ENCODE data around the gene PHACTR3.

PHACTR3 gene

DNA sequence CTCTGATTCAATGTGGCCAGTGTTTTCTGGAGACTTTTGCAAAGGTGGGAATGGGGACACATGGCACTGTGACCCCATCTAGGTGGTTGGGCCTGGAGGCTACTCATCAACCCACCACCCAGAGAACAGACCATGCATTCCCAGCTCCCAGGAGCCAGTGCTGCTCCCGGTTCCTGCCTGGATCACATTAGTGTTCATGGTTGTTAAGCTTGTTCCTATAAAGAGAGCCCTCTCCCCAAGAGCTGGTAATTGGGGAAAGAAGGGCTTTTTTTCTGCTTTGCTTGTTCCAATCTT, 102.0 kb downstream of the PHACTR3 start:
- DNase-seq: no peak

- DNase-seq: no peak
Observed at GRCh38 chr20:59708326-59708725, 104.0 kb downstream of the PHACTR3 start.

DNA sequence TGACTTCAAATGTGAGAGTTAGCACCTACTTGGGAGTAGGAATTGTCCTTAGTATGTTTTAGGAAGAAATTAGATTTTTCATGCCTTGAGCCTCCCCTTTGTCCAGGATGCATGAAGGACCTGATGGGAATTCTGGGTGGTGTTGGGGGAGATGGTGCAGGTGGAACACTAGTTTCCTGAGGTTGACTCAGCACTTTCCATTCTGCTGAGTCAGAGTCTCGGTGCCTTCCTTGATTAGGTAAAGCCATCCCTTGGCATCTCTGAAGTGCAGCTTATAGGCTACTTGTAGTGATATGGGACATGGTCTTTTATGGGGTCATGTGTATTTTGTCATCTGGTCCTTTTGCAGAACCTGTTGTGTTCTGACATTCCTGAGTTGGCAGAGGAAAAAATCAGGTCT, 105.3 kb downstream of the PHACTR3 start:
- DNase-seq: no peak

DNA sequence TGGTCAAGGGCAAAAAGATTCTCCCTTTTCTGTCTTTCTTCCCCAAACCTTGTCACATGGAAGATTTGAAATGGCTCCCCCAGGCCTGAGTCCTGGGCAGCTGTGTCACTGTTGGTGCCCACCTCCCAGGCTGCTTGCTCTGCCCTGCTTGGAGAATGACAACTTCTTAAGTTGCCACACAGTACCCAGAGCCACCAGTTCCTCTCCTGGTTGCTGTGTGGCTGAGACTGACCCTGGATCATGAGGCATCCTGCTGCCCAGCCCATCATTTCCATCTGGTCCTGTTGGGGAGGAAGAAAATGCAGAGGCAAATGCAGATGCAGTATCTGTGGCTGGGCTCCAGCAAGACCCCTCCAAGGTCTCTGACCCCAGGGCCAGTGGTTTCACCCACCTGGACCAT, 113.7 kb downstream of the PHACTR3 start:
- DNase-seq: no peak

DNA sequence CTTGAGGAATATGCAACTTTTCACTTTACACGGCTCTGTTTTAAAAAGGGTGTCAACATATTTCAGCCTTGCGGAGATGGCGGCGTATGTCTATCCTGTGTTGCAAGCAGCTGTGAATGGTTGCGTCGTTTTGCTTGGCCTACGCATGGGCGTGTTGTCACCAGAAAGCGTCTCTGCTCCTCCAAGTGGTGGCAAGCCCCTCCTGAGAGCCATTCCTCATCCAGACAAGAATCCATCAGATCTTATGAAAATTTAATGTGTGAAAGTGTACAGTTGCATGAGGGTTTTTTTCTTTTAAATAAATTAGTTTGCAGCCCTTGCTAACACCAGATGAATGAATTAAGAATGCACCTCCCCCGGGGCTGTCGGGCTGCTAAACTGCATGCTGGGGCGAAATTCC, 114.4 kb downstream of the PHACTR3 start:
- DNase-seq: no peak

DNA sequence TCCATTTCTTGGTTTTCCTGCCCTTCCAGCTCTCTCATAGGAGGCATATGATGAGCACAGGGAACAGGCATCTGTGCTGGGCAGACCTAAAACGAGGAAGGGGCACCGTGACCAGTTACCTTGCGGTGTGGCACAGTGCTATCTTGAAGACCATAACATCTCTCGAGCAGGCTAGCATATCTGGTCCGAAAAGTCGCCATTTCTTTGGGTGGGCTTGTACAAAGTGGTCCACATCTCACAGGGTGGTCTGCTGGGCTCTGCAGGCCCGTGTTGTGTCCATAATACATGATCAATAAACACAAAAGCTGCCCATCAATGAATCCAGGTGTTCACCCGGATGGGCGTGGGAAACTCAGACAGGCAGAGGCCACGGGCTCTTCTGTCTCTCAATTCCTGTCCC, 115.7 kb downstream of the PHACTR3 start:
- DNase-seq: no peak

DNA sequence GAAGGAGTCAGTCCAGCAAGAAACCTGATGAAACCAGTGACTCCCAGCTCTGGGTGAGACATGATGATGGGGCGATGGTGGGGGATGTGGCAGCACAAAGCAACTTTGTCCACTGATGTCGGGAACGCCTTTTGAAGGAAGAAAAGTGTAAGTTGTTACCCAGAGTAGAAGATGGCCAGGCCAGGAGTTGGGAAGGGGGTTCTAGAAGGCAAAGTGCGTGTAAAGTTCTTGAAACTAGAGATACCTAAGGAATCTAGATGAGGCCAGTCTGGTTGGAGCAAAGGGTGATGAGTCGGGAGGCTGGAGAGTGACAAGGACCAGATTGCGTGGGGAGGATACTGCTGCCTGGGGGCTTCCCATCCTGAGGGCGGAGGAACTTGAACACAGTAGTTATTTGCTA, 117.0 kb downstream of the PHACTR3 start:
- DNase-seq: no peak

DNA sequence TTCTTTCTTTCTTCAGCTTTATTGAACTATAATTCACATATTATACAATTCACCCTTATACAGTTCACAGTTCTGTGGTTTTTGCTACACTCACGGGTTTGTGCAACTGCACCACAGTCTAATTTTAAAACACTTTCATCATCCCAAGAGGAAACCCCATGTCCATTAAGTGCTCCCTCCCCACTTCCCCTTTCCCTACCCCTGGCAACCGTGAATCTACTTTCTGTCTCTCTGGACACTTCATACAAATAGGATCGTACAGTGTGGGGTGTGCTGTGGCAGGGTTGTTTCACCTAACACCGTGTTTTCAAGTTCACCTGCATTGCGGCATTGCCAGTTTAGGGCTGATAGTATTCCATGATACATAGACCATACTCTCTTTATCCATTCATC, 118.8 kb downstream of the PHACTR3 start:
- peak; percentile 14 for DNase-seq

DNA sequence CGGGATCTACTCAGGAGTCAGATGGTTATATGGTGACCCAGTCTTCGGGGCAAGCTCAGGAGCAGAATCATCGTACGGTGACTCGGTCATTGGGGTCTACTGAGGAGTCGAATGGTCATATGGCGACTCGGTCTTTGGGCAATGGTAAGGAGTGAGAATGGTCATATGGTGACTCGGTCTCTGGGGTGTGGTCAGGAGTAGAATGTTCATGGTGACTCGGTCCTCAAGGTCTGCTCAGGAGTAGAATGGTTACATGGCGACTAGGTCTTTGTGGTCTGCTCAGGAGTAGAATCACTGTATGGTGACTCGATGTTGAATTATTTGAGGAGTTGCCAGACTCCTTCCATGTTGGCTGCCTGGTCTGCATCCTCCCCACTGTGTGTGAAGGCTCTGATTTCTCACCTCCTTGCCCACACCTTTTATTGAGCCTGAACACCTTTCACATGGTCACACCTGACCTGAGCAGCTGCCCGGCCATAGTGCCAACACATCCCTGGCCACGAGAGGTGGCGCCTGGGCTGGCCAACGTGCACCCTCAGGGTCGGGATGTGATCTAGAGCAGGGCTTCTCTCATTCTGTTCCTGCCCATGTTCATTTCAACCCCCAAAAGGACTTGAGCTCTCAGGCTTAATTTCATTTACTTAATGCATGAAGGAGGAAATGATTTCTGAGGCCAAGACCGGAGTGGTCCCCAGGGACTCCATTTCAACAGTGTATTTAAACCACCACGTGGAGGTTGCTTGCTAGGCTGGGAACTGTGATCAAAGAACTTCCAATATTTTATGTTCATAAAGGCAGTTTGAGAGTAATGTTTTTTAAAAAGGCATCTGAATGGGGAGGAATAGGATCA, 119.5 kb downstream of the PHACTR3 start:
- DNase-seq: no peak

- no peak for DNase-seq
Observed at GRCh38 chr20:59724457-59725366, 120.4 kb downstream of the PHACTR3 start.

- DNase-seq: no peak
Observed at GRCh38 chr20:59725476-59726280, 121.3 kb downstream of the PHACTR3 start.

- no peak for DNase-seq
Observed at GRCh38 chr20:59726281-59726595, 121.9 kb downstream of the PHACTR3 start.

GRCh38 chr20:59728722-59729430, 124.5 kb downstream of the PHACTR3 start:
- no peak for DNase-seq

GRCh38 chr20:59729506-59729905, 125.2 kb downstream of the PHACTR3 start:
- no peak for DNase-seq

GRCh38 chr20:59730722-59731121, 126.4 kb downstream of the PHACTR3 start:
- no peak for DNase-seq

DNA sequence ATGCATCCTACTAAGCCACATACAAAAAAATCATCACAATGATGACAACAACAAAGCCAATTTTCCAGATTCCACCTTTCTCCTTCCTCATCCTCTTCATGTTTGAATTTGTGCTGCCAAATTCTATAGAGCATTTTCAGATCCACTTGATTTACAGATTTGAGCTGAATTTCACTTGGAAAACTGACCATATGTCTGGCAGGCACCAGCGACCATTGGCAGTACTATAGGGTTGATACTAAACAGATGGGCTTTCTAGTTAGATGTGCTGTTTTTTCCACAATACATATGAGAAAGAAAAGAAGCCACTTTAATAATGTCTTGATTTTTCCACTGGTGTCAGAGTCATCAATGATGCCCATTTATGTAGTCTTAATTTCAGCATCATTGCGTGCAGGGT, 127.0 kb downstream of the PHACTR3 start:
- DNase-seq: no peak

DNA sequence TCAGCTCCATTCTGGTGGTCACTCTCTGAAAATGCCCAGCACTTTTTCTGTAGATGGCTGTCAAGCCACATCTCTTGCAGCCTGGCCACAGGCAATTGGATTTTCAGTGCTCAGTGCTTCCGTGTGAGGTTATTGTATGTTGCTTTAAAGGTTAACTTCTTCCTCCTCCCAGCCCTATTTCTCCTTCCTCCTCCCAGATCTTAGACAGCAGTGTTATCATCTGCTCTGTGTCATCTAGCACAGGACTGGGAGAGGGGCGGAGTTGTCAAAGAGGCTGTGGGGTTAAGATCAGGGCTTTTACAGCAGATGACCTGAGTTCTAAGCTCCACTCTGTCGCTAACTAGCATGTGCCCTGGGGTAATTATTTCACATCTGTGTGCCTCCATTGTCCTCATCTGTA, 129.0 kb downstream of the PHACTR3 start:
- no peak for DNase-seq

DNA sequence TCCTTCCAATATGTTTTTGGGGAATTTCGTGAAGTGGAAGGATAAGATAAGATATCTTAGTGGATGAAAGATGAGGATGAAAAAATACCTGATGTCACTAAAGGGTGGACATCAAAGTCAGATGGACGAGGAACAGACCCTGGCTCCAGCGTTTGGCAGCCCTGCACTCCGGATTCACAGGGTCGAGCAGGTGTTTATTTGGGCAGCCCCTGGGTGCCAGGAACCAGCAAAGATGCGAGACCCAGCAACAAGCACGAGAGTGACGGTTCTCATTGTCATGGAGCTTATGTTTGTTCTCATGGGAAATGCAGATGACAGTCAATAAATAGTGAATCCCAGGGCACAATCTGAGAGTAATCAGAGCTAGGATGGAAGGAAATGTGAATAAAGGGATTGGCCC, 131.1 kb downstream of the PHACTR3 start:
- no peak for DNase-seq

GRCh38 chr20:59735917-59736316, 131.6 kb downstream of the PHACTR3 start:
- no peak for DNase-seq

DNA sequence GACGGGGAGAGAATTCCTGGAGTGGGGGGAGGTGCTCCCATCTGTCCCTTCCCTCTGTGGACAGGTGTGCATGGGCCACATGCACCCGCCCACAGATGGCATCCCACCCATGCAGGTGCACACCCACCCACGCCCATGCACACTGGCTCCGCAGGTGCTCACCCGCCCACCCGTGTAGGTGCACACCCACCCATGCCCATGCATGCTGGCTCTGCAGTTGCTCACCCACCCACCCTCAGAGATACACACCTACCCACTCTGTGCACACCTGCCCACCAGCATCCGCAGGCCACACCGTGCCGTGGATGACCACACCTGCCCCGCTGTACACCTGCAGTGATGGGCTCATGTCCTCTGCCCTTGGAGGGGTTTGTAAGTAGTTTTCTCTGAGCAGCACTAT, 132.0 kb downstream of the PHACTR3 start:
- DNase-seq: no peak

DNA sequence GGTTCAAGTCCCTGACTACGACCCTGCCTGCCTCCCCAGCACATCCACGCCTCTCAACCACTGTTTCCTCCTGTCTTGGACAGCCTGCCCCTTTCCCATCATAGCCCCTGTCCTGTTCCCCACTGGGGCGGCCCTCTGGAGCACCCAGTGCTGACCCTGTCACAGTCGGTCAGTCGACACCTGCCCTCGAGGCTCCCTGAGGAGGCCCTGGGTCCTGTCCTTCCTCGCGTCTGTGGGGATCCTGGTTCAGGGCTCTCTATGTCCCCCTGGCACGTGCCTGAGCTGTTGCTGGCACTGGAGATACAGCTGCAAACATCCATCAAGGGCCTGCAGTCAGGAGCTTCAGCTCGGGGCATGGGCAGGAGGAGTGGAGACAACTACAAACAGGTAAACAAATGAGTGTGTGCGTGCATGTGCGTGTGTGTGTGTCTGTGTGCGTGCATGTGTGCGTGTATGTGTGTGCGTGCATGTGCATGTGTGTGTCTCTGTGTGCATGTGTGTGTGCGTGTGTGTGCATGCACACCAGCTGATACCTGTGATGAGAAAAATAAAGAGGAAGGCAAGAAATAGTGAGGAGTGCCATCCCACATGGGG, 132.8 kb downstream of the PHACTR3 start:
- no peak for DNase-seq

DNA sequence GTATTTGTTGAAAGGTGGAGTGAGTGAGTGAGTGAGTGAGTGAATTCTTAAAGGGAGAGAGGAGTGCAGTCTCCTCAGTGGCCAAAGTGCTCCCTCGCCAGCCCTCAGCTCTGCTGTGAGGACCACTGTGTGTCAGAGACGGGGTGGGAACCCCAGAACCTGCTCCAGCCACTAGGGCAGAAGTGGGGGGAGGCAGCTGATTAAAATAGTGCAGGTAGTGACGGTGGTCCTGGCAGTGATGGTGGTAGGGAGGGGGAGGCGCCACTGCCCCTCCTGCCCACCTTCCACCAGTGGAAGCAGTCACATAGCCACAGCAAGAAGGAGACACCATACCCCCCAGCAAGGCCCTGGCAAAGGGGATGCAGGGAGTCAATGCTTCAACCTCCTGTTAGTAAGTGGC, 133.5 kb downstream of the PHACTR3 start:
- DNase-seq: no peak

GRCh38 chr20:59738851-59739250, 134.5 kb downstream of the PHACTR3 start:
- no peak for DNase-seq
